IPS-11a (cell line): ENCODE results near the gene OPALIN.

Experiments used
- H3K4me3 ChIP-seq: one replicate; pipeline ENCODE4 v1.5.1; 2013; ENCODE audit warnings: low read depth, low read length, control low read depth

The OPALIN gene

DNA sequence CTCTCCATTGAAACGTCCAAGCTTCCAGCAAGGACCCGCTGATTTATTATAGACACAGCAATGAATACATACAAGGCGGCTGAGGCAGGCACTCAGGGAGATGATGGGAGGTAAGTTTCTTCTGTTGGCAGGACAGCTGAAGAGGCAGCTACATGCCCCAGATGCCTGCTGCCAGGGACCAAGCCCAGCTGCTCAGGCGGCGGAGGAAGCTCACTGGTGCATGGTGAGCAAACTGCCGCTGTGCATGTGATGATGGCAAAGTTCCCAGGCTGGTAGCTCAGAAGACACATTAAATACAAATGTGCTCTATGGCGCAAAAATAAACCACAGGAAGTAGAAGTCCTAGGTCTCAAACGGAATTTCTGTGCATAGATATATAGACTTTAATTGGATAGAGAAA, 52.3 kb downstream of the OPALIN start:
- H3K4me3 ChIP-seq = no peak overlapping the region

DNA sequence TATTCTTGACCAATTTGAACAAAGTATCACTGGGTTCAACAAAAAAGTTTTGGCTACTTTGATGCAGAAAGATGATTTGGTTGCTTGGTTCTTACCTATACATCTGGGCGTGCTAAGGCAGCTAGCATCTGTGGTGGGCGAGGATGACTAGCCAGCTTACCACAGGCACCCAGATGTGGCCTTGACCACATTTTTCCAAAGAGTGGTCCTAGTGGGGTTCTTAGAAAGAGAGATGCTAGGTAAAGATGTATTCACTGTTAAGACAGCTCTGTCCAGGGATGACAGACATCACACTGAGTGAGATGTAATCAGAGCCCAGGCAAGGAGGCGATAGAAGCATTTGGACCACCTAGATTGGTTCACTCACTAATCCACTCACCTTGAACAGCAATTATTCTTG, 53.8 kb downstream of the OPALIN start:
- no peak overlapping the region for H3K4me3 ChIP-seq

DNA sequence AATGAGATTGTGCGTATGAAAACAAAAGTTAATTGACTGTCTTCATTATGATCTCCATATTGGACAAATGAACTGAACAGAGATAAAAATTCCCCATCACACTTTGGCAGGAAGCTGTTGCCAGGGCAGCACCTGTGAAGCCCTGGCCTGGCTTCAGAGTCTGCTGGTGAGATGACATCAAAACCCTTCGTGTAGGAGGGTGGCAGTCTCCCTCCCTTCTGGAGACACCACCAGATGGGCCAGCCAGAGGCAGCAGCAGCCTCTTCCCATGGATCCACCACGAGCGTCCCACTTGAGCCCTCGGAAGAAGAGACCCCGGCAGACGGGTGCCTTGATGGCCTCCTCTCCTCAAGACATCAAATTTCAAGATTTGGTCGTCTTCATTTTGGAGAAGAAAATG, 54.6 kb downstream of the OPALIN start, which contains the start of gene DNTT:
DNTT (plus strand) TSS at position 205 of the 400 bp plus-strand sequence; CDS start at position 269, 64 bp downstream.
- H3K4me3 ChIP-seq = no peak within 1 kb of the TSS

GRCh38 chr10:96301616-96302015, 57.2 kb downstream of the OPALIN start:
- no peak overlapping the region for H3K4me3 ChIP-seq

GRCh38 chr10:96299383-96299782, 59.4 kb downstream of the OPALIN start:
- no peak overlapping the region for H3K4me3 ChIP-seq

DNA sequence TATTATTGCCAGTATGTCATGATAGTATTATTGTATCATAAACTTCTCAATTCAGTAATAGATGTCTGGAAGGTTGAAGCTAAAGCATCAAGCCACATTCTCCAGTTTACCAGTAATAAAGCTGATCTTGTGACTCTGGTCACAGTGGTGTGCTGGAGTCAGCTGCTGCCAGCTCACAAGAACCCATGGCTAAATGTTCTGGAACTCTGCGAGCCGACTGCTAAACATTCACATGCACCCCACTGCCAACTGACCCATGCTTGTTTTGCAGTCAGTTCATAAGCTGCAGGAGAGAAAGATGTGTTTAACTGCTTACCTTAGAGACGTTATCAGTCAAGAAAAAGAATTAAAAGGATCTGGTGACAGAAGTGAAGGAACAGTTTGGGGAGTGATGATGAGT, 60.4 kb downstream of the OPALIN start:
- H3K4me3 ChIP-seq = no peak overlapping the region

DNA sequence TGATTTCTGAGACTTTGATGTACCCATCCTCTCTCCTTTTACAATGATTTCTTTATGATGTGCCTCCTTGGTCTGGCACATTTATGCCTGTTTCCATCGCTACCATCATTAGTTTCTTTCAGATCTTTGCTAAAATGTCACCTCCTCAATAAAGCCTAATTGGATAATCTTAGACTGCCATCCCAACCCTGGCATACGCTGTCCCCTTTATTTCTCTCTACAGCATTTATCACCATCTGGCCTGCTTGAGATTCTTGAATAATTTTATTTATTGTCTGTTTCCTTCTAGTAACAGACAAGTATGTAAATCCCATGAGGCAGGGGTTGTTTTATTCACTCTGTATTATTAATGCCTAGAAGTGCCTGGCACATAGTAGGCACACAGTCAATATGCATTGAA, 61.3 kb downstream of the OPALIN start:
- no peak overlapping the region for H3K4me3 ChIP-seq

DNA sequence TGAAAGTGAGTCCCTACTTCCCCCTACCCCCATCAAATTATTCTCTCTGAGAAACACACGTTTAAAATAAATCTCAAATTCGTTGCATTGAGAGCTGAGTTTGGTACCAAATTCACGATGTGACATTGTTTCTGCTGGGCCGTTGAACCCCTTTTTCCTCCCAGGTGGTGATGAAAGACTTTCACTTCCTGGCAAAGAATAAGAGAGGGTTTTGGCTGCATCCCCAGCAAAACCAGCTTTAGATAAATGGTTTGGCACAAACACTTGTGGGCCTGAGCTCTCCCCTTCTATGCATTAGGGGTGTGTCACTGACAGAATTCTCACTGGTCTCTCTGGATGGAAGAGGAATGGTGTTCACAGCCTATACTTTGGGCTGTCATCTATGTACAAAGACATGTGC, 63.3 kb downstream of the OPALIN start:
- H3K4me3 ChIP-seq = no peak overlapping the region
